GM21576 (cell line): Measurements from ENCODE around the gene NDUFV1.

Source experiments
- ATAC-seq: cut with Tn5 transposase; IDR thresholded peaks from one replicate; pipeline ENCODE4 v1.9.1; 2021; ENCODE audit warnings: mild to moderate bottlenecking, moderate library complexity; ENCODE audit not compliant: unreplicated experiment

NDUFV1 gene

GRCh38 chr11:67639438-67639859 lies 32.7 kb downstream of the NDUFV1 start, which contains the start of gene TBX10:
Gene TBX10 (minus strand): TSS chr11:67639763. CDS start chr11:67639472, 291 bp downstream.
- ATAC-seq: no peak

DNA sequence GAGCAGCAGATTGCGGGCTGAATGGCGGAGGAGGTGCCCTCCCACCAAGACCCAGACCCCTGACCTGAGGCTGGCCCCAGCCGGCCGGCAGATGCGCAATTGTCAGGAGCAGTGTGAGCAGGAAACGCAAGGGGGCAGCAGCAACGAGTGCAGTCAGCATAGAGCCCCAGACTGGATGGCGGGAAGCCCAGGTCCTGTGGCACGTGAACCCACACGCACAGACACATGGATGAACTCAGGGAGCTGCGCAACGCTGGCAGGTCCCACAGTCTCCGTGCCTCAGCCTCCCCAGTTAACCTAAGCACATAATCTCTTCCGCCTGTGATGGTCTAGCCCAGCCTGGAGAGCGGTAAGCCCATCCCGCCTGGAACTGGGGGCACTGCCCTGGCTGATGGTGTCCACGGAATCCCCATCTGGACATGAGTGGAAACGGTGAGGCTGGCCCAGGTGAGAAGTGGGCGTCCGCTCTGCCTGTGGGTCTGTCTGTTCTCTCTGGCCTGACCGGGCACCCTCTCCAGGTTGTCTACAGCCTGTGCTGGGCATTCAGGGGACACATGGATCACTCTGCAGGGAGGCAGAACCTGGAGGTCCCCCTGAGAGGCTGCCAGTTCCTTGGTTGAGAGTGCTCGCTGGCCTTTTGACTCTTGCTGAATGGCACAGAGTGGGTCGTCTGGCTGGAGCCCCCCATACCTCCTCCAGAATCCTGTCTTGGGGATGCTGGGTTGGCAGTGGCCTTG lies 33.5 kb downstream of the NDUFV1 start:
- no peak for ATAC-seq

DNA sequence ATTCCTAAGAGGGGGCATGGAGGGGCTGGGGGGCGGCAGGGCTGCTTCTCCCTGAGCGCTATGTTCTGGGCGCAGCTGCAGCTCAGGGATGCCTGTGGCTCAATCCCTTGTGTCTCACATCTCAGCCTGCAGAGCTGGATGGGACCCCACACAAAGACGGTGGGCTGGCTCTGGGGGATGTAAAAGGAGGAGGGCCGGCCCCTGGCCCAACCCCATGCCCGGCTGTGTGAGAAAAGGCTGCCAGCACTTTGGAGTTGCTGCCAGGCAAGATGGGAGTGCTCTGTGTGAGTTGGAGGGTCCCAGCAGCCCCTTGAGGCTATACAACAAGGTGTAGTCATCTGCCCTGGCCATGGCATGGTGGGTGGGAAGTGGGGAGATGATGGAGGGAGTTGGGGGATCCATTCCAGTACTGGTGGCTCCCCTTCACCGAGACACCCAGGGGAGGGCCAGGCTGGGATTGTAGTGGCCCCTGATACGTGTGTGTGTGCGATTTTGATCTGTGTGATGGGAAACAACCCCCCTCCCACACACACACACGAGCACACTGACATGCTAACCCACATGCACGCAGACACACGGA lies 34.1 kb downstream of the NDUFV1 start:
- no peak for ATAC-seq

- ATAC-seq: no peak
Measured at GRCh38 chr11:67641338-67642172, 34.8 kb downstream of the NDUFV1 start.

DNA sequence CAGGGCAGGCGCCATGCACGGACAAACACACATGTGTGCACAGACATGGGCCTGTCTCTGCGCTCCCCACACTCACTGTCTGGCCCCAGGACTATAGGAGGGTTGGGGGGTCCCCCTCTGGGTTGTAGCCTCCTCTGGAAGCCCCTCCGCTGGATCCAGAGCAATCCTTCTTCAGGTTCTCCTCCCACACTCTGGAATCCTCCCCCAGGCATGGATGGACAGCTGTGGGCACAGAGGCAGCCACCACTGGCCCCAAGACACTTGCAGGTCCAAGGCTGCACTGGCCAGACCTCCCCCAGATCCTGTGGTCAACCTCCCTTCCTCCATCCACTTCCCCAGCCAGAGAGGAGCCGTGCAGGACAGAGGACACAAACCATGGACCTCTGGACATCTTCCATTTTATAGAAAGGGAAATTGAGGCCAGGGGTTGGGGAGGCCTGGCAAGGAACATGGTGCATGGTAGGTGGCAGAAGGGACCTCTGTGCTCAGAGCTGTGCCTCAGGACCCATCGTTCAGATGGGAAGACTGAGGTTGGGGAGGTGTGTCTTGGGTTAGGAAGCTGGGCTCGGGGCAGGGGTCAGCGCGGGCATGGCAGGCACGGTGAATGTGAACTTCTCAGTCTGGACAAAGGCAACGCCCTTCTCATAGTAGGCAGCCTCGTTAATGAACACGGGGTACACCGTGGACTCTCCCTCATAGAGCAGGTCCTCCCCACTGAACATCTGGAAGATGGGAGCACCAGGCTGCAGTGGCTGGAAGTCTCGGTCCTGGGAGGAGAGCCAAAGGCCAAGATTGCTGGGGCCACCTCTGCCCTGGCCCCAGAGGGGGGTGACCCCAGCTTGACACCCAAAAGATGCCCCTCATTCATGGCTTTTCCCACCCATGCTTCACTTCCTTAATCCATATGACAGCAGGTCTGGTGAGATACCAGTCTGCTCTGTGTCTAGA lies 35.7 kb downstream of the NDUFV1 start:
- no peak for ATAC-seq

DNA sequence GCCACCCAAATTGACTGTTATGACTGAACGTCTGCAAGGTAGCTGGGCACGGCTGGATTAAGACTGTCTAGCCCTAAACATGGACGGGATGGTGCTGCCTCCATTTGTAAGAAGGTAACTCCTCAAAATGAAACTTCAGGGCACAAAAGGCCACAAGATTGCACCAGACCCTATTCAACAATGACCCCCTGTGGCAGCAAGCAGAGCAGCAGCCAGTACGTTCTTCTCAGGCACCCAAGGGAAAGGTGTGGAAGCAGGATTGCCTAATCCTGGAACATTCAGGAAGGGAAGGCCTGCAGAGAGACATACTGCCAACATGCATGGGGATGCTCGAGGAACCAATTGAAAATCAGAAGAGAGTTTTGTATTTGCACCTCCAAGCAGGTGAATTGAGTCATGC lies 37.3 kb downstream of the NDUFV1 start:
- ATAC-seq: no peak

GRCh38 chr11:67644472-67645418 lies 38.0 kb downstream of the NDUFV1 start:
- ATAC-seq: no peak

GRCh38 chr11:67645521-67646461 lies 39.1 kb downstream of the NDUFV1 start:
- no peak for ATAC-seq

- no peak for ATAC-seq
Measured at GRCh38 chr11:67646535-67647336, 40.0 kb downstream of the NDUFV1 start.

DNA sequence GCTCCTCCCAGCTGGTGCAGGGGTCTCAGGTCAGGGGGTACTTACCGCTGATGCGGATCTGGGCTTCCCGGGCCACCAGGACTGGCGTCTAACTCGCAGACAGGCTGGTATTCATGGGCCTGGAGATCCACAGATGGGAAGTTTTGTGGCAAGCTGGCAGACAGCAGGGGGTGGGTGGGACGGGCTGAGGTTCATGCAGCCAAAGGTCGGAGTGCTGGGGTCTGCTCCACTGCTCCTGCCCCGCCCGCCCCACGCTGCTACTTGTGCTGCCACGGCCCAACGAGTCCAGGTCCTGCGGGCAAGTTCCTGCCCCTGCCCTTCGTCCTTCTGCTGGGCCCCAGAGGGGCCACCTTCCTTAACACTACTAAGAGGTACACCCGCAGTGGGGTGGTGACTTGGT lies 40.7 kb downstream of the NDUFV1 start:
- no peak for ATAC-seq

GRCh38 chr11:67648140-67648795 lies 41.5 kb downstream of the NDUFV1 start:
- peak; percentile 35 for ATAC-seq

DNA sequence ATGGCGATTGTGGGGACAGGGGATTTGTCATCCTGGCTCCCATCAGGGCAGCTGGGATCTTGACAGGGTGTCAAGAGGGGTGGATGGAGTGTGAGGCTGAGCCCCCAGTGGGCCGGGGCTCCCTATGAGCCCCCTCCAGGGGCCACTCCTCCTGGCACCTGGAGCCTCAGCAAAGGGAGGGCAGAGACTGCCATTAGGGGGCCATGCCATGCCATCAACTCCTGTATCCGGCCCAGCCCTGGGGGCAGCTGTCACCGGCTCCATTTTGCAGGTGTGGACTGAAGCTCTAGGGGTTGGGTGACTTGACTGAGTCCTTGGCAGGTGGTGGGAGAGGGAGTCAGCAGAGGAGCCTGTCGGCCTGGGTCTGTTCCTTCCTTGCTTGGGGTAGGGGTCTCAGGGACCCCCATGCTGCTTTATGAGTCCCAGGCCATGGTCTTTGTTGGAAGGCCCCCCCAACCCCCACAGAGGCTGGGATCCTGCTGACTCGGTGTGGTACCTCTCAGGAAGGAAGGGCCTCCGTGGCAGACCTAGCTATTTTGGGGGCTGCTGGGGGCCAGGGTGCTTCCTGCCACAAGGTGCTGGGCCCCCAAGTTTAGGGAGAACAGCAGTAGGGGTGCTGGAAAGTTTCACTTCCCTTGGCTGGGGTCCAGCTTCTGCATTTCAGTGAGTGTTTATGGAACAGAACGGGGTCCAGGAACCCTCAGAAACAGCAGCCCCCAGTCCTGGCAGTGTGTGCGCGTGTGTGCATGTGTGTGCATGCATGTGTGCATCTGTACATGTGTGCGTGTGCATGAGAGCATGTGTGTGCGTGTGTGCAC lies 42.3 kb downstream of the NDUFV1 start:
- ATAC-seq: peak; percentile 7

GRCh38 chr11:67649634-67650510 lies 43.1 kb downstream of the NDUFV1 start:
- no peak for ATAC-seq

DNA sequence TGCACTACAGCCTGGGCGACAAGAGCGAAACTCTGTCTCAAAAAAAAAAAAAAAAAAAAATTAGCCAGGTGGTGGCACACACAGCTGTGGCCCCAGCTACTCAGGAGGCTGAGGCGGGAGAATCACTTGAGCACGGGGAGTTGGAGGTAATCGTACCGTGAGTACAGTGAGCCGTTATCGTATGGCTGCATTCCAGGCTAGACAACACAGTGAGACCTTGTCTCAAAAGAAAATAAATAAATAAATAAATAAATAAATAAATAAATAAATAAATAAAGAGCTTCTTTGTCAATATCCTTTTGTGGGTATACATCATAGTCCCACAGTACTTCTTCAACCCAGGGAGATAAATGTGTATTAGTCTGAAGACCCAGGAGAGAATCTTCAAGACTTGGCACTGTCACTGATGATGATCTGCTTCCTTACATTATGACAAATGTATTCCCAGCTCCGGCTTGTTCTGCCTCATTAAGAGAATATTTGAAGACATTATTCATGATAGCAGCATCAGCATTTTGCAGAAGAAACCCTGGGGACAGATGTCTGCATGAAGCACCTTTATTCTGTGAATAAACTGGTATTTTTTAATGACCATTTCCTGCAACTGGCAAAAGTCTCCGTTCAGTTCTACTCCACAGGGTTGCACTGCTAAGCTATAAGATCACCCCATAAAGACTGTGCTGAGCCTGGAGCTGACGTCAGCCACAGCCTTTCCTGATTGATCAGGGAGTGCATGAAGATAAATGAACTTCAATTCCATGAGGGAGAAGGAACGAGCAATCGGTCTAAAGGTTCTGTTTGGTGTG lies 45.4 kb downstream of the NDUFV1 start:
- no peak for ATAC-seq
